Fibroblast of upper back skin (primary cell): ENCODE data around the gene NRDC.

ENCODE experiments used
- DNase-seq: peaks from one replicate; pipeline ENCODE4 v3.0.0-alpha.2; 2013

The NRDC gene, protein sequence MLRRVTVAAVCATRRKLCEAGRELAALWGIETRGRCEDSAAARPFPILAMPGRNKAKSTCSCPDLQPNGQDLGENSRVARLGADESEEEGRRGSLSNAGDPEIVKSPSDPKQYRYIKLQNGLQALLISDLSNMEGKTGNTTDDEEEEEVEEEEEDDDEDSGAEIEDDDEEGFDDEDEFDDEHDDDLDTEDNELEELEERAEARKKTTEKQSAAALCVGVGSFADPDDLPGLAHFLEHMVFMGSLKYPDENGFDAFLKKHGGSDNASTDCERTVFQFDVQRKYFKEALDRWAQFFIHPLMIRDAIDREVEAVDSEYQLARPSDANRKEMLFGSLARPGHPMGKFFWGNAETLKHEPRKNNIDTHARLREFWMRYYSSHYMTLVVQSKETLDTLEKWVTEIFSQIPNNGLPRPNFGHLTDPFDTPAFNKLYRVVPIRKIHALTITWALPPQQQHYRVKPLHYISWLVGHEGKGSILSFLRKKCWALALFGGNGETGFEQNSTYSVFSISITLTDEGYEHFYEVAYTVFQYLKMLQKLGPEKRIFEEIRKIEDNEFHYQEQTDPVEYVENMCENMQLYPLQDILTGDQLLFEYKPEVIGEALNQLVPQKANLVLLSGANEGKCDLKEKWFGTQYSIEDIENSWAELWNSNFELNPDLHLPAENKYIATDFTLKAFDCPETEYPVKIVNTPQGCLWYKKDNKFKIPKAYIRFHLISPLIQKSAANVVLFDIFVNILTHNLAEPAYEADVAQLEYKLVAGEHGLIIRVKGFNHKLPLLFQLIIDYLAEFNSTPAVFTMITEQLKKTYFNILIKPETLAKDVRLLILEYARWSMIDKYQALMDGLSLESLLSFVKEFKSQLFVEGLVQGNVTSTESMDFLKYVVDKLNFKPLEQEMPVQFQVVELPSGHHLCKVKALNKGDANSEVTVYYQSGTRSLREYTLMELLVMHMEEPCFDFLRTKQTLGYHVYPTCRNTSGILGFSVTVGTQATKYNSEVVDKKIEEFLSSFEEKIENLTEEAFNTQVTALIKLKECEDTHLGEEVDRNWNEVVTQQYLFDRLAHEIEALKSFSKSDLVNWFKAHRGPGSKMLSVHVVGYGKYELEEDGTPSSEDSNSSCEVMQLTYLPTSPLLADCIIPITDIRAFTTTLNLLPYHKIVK

DNA sequence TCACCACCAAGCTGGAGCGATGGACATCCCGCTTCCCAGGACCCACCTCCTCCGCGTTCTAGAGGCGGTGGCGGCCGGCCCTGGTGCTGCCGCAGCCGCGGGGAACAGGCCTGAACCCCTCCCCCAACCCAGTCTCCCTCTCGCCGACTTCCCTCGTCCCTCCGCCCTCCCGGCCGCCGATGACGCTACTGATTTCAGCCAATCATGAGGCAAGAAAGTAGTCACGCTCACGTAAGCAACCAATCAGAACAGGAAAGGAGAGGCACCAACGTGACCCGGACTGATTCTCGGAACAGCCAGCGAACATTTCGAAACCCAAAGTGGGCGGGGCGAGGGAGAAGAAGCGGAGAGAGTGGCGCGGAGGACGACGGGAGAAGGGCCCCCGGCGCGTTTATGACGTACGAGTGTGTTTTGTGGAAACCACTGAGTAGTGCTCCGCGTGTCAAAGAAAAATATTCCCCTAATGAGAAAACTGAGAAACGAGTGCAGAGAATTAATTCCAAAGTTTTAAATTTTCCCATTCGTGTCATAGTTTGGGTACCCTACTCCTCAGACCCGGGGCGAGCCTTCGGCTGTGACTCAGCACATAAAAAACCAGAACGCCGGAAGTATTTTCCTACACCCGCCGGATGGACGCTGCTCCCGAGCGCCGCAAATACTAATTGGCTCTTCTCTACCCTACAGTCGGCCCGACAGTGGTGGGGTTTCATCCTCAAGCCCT is at the start of gene NRDC:
TSS of gene NRDC (minus strand) at position 112 of the 721 bp plus-strand sequence. CDS start 112 bp downstream, outside the sequence.
- peak; percentile 100 for DNase-seq

DNA sequence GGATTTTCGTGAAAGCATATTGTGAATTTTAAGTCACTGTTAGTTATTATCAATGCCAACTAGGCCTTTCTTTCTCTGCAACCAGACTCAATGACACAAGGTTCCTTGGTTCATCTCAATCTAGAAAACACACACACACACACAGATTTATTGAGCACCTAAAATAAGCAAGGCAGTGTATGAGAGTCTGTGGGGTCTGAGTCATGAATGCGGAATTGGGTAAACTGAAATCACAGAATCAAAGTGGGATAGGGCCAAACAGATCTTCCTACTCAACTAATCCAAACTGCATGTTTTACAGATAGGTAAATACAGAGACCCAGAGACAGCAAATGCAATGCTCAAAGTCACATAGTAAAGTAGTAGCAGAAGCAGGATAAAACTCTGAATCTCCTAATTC is 48.5 kb upstream of the NRDC start:
- DNase-seq, result peak; percentile 74

- peak; percentile 76 for DNase-seq
Measured at GRCh38 chr1:51926171-51926812, 47.8 kb upstream of the NRDC start.

GRCh38 chr1:51924455-51924854 is 45.9 kb upstream of the NRDC start:
- DNase-seq, result peak; percentile 84

GRCh38 chr1:51922040-51922439 is 43.5 kb upstream of the NRDC start:
- DNase-seq, result no peak

- DNase-seq, result no peak
Measured at GRCh38 chr1:51920130-51920529, 41.6 kb upstream of the NRDC start.

- DNase-seq, result no peak
Measured at GRCh38 chr1:51919684-51920083, 41.2 kb upstream of the NRDC start.

DNA sequence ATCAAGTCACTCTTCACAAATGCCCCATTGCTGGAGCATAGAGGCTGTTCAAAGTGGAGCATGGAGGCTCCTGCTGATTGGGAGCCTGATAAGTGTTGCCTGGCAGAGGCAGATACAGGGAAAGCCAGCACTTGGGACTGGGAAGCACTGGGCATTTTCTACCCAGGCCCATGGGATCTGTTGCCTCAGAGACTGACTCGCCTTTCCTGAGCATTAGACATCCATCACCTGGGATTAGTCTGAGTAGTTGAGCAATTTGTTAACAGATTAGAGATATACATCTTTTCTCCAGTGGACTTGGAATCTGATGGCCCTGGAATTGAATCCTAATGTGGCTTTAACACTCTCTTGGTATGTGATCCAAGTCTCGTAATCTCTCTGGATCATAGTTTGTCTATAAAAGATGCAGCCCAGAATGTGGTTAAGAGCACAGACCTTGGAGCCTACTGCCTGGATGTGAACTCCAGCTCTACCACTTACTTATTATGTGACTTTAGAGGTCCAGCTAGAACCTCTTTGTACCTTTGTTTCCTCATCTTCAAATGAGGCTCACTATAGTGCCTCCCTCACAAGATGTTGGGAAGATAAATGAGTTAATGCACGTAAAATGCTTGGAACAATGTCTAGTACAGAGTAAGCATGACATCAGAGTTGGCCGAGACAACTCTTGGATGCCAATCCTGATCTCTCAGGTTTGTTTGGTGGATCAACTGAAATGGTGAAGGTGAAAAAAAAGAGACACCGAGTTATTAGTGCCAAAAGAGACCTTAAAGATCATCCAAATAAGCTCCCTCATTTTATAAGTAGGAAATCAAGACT is 38.3 kb upstream of the NRDC start:
- DNase-seq, result peak; percentile 80

GRCh38 chr1:51915951-51916350 is 37.4 kb upstream of the NRDC start:
- DNase-seq, result peak; percentile 21

GRCh38 chr1:51912881-51913280 is 34.4 kb upstream of the NRDC start:
- DNase-seq, result no peak

DNA sequence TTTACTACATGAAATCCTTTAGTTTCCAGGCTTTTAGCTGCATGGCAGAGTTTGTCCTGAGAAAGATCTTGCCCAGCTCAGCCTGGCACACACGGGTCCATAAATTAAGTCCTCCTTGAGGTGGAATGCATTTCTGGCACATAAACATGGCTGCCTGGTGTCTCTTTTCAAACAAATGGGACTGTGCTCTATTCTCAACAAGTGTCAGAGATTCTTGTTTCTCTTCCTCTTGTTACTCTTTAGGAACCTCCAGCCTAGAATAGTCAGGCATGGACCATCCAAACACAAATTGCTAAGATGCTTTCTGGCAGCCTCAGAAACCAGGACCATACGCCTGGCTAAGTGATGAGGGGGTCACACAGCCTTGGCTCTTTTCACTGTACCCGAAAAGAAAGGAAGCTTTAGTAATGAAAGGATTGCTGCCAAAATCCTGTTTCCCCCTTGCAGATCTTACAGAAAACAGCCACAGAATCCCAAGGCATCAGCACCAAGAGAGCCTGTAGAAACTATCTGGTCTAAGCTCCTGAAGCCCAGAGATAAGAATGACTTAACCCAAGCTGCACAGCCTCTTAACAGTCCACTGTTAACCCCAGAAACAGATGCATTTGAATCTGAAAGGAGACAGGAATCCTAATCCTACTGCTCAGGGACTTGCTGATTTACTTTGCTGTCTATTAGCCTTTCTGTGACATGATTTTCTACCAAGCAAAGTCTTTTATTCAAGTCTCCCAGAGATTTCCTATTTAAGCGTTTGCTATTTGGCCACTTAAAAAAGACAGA is 31.9 kb upstream of the NRDC start:
- DNase-seq, result no peak

DNA sequence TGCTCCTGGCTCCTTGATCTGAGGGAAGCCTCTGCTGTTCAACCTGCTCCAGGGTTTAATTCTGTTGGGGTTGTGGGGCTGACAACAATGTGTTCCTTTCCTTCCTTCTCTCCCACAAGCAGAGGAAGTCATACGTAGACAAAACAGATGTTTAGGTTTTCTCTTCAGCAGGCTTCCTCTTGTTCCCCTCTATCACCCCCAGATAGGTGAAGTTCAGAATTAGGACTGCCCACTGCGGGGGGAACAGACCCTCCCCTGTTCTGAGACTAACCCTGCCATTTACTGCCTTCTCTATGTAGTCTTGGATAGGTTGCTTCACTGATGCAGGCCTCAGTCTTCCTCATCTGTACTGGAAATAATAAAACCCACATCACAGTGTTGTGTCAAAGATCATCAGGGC is 30.0 kb upstream of the NRDC start:
- DNase-seq, result no peak

DNA sequence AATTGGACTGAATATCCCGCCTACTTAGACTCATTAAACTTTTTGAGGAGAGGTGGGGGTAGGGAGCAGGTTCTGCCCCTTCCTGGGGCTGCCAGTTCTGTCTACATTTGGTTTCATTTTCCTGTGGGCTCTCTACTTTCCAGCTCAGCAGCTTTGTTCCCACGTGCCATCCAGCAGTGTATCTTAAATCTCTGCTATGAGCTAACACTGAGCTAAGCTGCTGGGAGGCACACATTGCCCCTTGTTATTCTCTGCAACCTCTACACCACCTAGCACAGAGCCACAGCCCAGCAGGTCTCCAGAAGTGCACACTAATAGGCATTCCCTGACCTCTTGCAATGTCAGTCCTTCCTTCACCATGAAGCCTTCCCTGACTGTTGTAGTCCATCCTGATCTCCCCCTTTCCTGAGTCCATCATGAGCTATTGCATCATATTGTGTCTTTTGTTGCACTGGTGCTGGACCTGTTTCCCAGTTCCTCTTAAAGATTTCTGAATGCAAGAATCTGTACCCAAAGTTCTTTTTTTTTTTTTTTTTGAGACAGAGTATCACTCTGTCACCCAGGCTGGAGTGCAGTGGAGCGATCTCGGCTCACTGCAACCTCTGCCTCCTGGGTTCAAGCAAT is 28.7 kb upstream of the NRDC start:
- DNase-seq, result no peak

GRCh38 chr1:51906306-51907078 is 28.0 kb upstream of the NRDC start:
- peak; percentile 71 for DNase-seq

- DNase-seq, result no peak
Measured at GRCh38 chr1:51902456-51902855, 23.9 kb upstream of the NRDC start.

DNA sequence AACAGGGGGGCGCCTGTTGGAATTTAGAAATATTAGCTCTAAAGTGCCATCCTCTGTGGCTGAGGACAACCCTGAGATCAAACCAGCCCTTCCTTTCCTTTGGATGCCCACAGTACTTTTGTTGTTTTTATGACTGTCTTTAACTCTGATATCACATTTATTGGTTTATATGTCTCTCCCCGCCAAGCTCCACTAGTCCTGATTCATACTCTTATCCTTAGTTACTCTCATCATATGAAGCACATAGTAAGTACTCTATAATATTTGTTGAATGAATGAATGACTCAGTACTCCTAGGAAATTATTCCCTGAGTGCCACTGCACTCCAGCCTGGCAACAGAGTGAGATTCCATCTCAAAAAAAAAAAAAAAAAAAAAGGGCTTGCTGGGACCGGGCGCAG is 22.6 kb upstream of the NRDC start:
- DNase-seq, result no peak

GRCh38 chr1:51899022-51899421 is 20.5 kb upstream of the NRDC start:
- peak; percentile 31 for DNase-seq

- peak; percentile 99 for DNase-seq
Measured at GRCh38 chr1:51898090-51898734, 19.7 kb upstream of the NRDC start.

- peak; percentile 98 for DNase-seq
Measured at GRCh38 chr1:51897699-51898031, 19.1 kb upstream of the NRDC start.
